ENCODE measurements around the gene HEATR5A.

The HEATR5A gene

DNA sequence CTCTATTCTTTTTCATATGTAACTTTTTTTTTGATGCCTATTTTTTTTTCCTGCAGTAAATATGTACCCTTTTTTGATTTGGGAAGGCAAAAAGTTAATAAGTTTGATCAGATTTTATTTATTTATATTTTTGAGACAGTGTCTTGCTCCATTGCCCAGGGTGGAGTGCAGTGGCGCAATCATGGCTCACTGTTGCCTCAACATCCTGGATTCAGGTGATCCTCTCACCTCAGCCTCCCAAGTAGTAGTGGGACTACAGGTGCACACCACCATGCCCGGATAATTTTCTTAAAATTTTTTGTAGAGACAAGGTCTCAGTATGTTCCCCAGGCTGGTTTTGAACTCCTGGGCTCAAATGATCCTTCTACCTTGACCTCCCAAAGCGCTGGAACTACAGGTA, 79.1 kb downstream of the HEATR5A start:
- TF ChIP-seq POLR2AphosphoS5 (IDR thresholded peaks at IDR 0.05; ENCODE audit: low read depth) (no peak), SPI1 (IDR thresholded peaks at IDR 0.05; ENCODE audit: borderline replicate concordance, low read depth) (no peak), GABPA (IDR thresholded peaks at IDR 0.05; ENCODE audit: low read depth) (no peak)
- TF ChIP-seq, protein P1, sequence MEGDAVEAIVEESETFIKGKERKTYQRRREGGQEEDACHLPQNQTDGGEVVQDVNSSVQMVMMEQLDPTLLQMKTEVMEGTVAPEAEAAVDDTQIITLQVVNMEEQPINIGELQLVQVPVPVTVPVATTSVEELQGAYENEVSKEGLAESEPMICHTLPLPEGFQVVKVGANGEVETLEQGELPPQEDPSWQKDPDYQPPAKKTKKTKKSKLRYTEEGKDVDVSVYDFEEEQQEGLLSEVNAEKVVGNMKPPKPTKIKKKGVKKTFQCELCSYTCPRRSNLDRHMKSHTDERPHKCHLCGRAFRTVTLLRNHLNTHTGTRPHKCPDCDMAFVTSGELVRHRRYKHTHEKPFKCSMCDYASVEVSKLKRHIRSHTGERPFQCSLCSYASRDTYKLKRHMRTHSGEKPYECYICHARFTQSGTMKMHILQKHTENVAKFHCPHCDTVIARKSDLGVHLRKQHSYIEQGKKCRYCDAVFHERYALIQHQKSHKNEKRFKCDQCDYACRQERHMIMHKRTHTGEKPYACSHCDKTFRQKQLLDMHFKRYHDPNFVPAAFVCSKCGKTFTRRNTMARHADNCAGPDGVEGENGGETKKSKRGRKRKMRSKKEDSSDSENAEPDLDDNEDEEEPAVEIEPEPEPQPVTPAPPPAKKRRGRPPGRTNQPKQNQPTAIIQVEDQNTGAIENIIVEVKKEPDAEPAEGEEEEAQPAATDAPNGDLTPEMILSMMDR (IDR thresholded peaks at IDR 0.05; ENCODE audit: insufficient read depth, low read length): no peak
- TF ChIP-seq, protein P2, sequence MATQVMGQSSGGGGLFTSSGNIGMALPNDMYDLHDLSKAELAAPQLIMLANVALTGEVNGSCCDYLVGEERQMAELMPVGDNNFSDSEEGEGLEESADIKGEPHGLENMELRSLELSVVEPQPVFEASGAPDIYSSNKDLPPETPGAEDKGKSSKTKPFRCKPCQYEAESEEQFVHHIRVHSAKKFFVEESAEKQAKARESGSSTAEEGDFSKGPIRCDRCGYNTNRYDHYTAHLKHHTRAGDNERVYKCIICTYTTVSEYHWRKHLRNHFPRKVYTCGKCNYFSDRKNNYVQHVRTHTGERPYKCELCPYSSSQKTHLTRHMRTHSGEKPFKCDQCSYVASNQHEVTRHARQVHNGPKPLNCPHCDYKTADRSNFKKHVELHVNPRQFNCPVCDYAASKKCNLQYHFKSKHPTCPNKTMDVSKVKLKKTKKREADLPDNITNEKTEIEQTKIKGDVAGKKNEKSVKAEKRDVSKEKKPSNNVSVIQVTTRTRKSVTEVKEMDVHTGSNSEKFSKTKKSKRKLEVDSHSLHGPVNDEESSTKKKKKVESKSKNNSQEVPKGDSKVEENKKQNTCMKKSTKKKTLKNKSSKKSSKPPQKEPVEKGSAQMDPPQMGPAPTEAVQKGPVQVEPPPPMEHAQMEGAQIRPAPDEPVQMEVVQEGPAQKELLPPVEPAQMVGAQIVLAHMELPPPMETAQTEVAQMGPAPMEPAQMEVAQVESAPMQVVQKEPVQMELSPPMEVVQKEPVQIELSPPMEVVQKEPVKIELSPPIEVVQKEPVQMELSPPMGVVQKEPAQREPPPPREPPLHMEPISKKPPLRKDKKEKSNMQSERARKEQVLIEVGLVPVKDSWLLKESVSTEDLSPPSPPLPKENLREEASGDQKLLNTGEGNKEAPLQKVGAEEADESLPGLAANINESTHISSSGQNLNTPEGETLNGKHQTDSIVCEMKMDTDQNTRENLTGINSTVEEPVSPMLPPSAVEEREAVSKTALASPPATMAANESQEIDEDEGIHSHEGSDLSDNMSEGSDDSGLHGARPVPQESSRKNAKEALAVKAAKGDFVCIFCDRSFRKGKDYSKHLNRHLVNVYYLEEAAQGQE (IDR thresholded peaks at IDR 0.05; ENCODE audit: insufficient replicate concordance, low read depth): no peak
- no peak overlapping the region for H3K4me3 ChIP-seq (replicated peaks; ENCODE audit: insufficient read depth, low read length)

DNA sequence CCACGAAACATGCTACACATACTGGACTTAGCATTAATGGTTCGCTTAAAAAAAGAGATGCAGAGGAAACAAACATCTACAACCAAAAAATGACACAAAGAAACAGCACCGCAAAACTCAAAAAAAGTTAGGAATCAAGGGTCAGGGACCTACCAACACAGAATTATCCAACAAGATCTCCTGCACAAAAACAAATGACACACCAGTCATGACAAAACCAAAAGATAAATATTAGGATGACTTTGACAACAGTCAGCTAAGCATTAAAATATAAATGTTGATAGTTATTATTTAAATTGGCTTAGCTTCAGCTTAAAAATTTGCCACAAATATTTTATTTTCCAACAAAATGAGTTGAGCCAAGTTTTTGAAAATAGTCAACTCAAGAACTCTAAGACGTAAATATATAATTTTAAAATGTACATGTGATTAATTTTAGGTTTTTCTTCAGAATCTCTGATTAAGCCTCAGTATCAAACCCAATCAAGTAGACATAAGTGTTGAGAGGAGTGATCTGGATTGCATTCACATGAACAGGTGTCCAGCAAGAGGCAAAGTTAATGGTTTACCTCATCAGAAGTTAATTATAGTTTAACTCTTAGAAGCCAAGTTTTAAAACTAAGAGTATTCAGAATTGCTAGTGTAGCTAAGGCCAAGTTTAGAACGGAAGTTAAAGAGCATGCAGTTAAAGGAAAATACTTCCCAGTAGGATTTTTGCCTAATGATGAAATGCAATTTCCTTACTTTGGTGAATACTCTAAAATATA, 79.9 kb downstream of the HEATR5A start:
- H3K27me3 ChIP-seq (ENCODE audit: insufficient read depth, poor library complexity, severe bottlenecking): no peaks in the 10 kb centered on the region
- no peak overlapping the region for H3K27ac ChIP-seq (replicated peaks)
- DNase-seq (ENCODE audit: low read depth in 1 of 2, low spot score in 1 of 2): no peak
- no peak overlapping the region for H3K4me3 ChIP-seq (replicated peaks; ENCODE audit: insufficient read depth, low read length)
- TF ChIP-seq, protein P2 (IDR thresholded peaks at IDR 0.05; ENCODE audit: insufficient replicate concordance, low read depth): no peak
- TF ChIP-seq SPI1 (IDR thresholded peaks at IDR 0.05; ENCODE audit: borderline replicate concordance, low read depth) (no peak), POLR2AphosphoS5 (IDR thresholded peaks at IDR 0.05; ENCODE audit: low read depth) (no peak), GABPA (IDR thresholded peaks at IDR 0.05; ENCODE audit: low read depth) (no peak)
- TF ChIP-seq, protein P1 (IDR thresholded peaks at IDR 0.05; ENCODE audit: insufficient read depth, low read length): no peak

More for the DNA sequence above, 79.1 kb downstream of the HEATR5A start:
- Histone ChIP-seq H3K27ac (replicated peaks) (no peak overlapping the region), H3K27me3 (ENCODE audit: insufficient read depth, poor library complexity, severe bottlenecking) (no peaks in the 10 kb centered on the region)
- no peak for DNase-seq (ENCODE audit: low read depth in 1 of 2, low spot score in 1 of 2)

DNA sequence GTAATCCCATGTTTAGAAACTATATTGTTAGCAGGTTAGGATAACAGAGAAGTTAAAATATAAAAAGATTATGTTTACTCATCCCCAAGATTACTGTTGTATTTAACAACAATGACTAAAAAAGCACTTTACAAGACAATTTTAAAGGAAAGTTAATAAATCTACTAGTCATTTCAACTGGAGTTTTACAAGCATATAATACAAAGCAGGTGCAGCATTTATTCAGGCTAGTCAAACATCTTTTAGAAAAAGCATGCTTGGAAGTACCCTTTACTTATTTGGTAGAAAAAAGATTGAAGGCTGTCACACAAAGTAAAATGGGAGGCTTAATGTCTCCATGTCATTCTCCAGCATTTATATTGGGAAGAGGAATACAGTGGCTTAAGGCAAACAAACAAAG, 80.6 kb downstream of the HEATR5A start:
- H3K27ac ChIP-seq (replicated peaks): no peak overlapping the region
- TF ChIP-seq, protein P2 (IDR thresholded peaks at IDR 0.05; ENCODE audit: insufficient replicate concordance, low read depth): no peak
- TF ChIP-seq GABPA (IDR thresholded peaks at IDR 0.05; ENCODE audit: low read depth) (no peak), POLR2AphosphoS5 (IDR thresholded peaks at IDR 0.05; ENCODE audit: low read depth) (no peak), SPI1 (IDR thresholded peaks at IDR 0.05; ENCODE audit: borderline replicate concordance, low read depth) (no peak)
- H3K27me3 ChIP-seq (ENCODE audit: insufficient read depth, poor library complexity, severe bottlenecking): no peaks in the 10 kb centered on the region
- H3K4me3 ChIP-seq (replicated peaks; ENCODE audit: insufficient read depth, low read length): no peak overlapping the region
- DNase-seq (ENCODE audit: low read depth in 1 of 2, low spot score in 1 of 2): no peak
